ENCODE data around the gene COQ10A. TPM values are rescaled to one million over a fixed set of nuclear protein-coding genes. Genes with fewer than 3 reads are reported as not detected.
"Not testable (repeated sequence)": the region's sequence is repeated elsewhere in the genome, so short reads cannot be mapped to it uniquely, and the experiment has no call there.

COQ10A gene
- total RNA-seq, 4 donors from 2014 or later, result 2.1 to 28.9 (median 15.2) TPM

- Histone ChIP-seq H3K27ac (no peak overlapping the region), H3K4me3 (no peak overlapping the region), H3K4me1 (no peaks in the 10 kb centered on the region), H3K9me3 (no peaks in the 10 kb centered on the region), H3K36me3 (no peaks in the 10 kb centered on the region), H3K27me3 (no peaks in the 10 kb centered on the region)
- TF ChIP-seq POLR2A (IDR thresholded peaks at IDR 0.05) (no peak), CTCF (IDR thresholded peaks at IDR 0.05) (no peak)
- DNase-seq, result no peak
- intact Hi-C loops (cut with DNase I; ENCODE audit: low total_unique reads), result no loop called here
Measured at GRCh38 chr12:56274299-56274698, 7.6 kb downstream of the COQ10A start.

GRCh38 chr12:56278905-56279304 is 12.2 kb downstream of the COQ10A start:
- H3K27ac ChIP-seq, result no peak overlapping the region
- no peak overlapping the region for H3K4me3 ChIP-seq
- H3K4me1 ChIP-seq, result no peaks in the 10 kb centered on the region
- no peak for TF ChIP-seq POLR2A (IDR thresholded peaks at IDR 0.05)
- no peak for TF ChIP-seq CTCF (IDR thresholded peaks at IDR 0.05)
- DNase-seq, result no peak
- H3K36me3 ChIP-seq, result no peaks in the 10 kb centered on the region
- no peaks in the 10 kb centered on the region for H3K9me3 ChIP-seq
- H3K27me3 ChIP-seq, result no peaks in the 10 kb centered on the region
- intact Hi-C loops (cut with DNase I; ENCODE audit: low total_unique reads), result no loop called here

- H3K9me3 ChIP-seq, result no peaks in the 10 kb centered on the region
- no peaks in the 10 kb centered on the region for H3K36me3 ChIP-seq
- intact Hi-C loops (cut with DNase I; ENCODE audit: low total_unique reads), result no loop called here
- DNase-seq, result no peak
- H3K4me3 ChIP-seq, result no peak overlapping the region
- H3K27me3 ChIP-seq, result no peaks in the 10 kb centered on the region
- no peak overlapping the region for H3K27ac ChIP-seq
- no peaks in the 10 kb centered on the region for H3K4me1 ChIP-seq
- TF ChIP-seq POLR2A (IDR thresholded peaks at IDR 0.05) (no peak), CTCF (IDR thresholded peaks at IDR 0.05) (no peak)
Measured at GRCh38 chr12:56280849-56281248, 14.1 kb downstream of the COQ10A start.

- intact Hi-C loops (cut with DNase I; ENCODE audit: low total_unique reads), result no loop called here
- Histone ChIP-seq H3K4me3 (no peak overlapping the region), H3K27ac (no peak overlapping the region), H3K27me3 (no peaks in the 10 kb centered on the region), H3K4me1 (no peaks in the 10 kb centered on the region), H3K9me3 (no peaks in the 10 kb centered on the region), H3K36me3 (no peaks in the 10 kb centered on the region)
- no peak for DNase-seq
- no peak for TF ChIP-seq CTCF (IDR thresholded peaks at IDR 0.05)
- no peak for TF ChIP-seq POLR2A (IDR thresholded peaks at IDR 0.05)
Measured at GRCh38 chr12:56282030-56282429, 15.3 kb downstream of the COQ10A start.

- Histone ChIP-seq H3K9me3 (no peaks in the 10 kb centered on the region), H3K27me3 (no peaks in the 10 kb centered on the region), H3K4me3 (no peak overlapping the region), H3K27ac (no peak overlapping the region), H3K36me3 (no peaks in the 10 kb centered on the region), H3K4me1 (no peaks in the 10 kb centered on the region)
- no peak for TF ChIP-seq CTCF (IDR thresholded peaks at IDR 0.05)
- intact Hi-C loops (cut with DNase I; ENCODE audit: low total_unique reads), result no loop called here
- DNase-seq, result no peak
Measured at GRCh38 chr12:56282579-56282978, 15.8 kb downstream of the COQ10A start.

GRCh38 chr12:56284263-56284662 is 17.5 kb downstream of the COQ10A start:
- H3K36me3 ChIP-seq; DNase-seq; H3K27me3 ChIP-seq; H3K9me3 ChIP-seq; H3K4me3 ChIP-seq; H3K4me1 ChIP-seq; H3K27ac ChIP-seq; intact Hi-C loops (cut with DNase I; ENCODE audit: low total_unique reads): not testable (repeated sequence)
